Activated CD8-positive, alpha-beta memory T cell treated with anti-CD3 and anti-CD28 coated beads for 4 hours (primary cell): ENCODE measurements around the gene TAS1R2.
"Not testable (repeated sequence)": the region's sequence is repeated elsewhere in the genome, so short reads cannot be mapped to it uniquely, and the experiment has no call there.

Experiments
- DNase-seq, 2 donors: peaks; one replicate each; pipeline ENCODE4 v3.0.0-alpha.2; 2020; ENCODE audit warnings: low read depth in 2 of 2

Gene TAS1R2

DNA sequence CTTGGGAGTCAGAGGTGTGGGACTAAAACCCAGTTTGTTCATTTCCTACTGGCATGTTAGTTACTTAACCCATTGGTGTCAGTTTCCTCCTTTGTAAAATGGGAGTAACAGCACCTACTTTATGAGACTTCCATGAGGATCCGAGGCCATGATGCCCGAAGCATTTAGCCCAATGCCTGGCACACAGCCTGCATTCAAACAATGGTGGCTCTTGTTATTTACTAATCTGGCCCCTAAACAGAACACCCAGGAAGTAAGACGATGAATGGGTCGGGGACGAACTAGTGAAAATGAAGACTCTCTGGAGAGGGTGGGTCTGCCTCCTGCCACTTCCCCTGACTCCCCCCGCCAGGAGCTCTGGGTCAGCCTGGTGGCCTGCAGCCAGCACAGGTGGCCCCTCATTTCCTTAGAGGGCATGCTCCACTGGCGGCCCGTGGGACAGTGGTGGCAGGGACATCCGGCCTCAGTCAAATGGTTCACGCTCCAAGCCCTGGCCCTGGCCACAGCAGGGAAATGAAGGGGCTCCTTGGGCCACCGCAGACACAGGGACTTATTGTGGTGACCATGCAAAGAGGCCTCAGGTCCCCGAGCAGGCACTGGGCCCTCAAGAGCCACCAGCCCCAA lies 9.5 kb upstream of the TAS1R2 start:
- DNase-seq: no peak

DNA sequence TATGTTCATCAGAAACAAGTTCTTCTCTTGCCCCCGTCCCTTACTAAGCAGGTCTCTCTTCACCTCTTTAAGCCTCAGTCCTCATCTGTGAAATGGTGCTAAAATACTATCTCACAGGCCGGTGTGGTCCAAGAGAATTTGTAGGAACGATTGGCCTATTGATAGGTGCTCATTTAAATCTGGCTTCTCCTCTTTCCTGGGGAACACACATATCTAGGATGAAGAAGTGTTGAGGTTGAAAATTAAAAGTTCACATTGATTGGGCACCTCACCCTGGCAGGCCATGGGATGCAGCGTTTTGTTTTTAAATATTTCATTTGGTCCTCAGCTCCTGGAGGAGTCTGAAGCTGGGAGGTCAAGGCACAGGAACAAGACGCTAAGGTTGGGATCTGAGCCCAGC lies 8.9 kb upstream of the TAS1R2 start:
- no peak for DNase-seq

DNA sequence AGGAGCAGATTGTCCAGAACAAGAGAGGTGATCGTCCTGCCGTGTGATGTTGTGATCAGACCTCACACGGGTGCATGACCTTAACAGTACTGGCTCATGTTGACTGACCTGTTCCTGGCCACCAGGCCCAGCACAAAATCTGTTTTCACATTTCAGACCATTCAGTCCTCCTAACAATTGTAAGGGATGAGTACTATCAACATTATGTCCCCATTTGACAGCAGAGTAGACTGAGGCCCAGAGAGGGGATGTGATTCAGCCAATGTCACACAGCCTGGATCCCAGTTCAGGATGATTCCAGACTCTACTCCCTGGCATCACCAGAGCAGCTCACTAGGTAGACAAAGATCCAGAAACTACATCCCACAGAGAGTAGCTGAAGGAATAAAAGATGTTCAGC lies 7.4 kb upstream of the TAS1R2 start:
- no peak for DNase-seq

DNA sequence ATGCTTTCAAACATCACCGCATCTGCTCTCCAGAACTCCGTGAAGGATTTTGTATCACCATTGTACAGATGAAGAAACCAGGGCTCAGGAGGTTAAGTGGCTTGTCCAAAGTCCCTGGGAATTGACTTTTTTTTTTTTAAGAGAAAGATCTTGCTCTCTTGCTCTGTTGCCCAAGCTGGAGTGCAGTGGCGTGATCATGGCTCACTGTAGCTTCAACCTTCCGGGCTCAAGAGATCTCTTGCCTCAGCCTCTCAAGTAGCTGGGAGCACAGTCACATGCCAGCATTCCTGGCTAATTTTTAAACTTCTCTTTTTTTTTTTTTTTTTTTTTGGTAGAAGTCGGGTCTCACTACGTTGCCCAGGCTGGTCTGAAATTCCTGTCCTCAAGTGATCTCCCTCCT lies 6.9 kb upstream of the TAS1R2 start:
- no peak for DNase-seq

DNA sequence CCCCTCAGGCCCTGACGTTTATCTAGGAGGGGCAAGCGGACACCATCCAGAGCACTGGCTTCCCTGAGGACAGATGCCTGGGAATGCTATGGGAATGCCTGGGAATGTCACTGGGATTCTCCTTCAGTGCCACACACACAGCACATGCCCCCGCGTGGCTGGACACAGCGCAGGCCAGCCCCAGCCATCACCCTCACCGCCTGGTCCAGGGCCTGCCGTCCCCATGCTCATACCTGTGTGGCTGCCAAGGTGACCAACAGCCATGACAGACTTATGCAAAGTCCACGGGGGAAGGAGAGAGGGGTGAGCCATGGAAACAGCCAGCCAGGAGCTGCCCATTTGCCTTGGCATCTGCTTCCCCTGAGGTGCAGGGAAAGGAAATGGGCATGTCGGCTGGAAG lies 5.7 kb upstream of the TAS1R2 start:
- no peak for DNase-seq

- DNase-seq: no peak
These were observed 2.1 kb upstream of the TAS1R2 start for GRCh38 chr1:18861590-18861989.

DNA sequence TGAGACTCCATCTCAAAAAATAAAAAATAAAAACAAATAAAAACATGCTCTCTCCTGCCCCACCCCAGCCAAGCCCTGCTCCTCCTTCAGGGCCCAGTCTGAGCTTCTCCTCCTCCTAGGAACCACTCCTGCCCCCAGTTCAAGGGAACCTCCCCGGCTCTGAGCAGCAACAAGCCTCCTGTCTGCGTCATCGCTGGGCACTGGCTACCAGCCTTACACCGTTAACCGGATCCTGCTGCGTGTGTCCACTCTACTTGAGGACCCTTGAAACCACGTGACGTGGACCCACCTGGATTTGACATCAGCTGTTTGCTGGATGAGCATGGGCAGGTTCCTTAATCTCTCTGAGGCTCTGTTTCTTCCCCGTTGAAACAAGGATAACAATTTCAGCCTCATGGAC lies 1.6 kb upstream of the TAS1R2 start:
- DNase-seq: no peak

DNA sequence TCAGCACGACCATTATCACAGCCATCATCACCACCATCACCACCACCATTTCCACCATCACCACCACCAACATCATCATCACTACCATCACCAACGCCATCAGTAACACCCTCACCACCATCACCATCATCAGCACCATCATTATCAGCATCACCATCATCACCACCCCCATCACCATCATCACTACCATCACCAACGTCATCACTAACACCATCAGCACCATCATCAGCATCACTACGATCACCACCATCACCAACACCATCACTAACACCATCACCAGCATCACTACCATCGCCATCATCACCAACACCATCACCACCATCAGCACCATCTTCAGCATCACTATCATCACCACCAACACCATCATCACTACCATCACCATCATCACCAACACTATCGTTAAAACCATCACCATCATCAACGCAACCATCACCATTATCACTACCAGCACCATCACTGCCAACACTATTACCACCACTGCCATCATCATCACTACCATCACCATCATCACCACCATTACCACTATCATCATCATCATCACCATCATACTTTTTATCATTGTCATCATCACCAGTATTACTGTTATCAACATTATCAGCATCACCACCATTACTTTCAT lies 1.3 kb downstream of the TAS1R2 start:
- no peak for DNase-seq

- no peak for DNase-seq
These were observed 3.0 kb downstream of the TAS1R2 start for GRCh38 chr1:18856435-18856834.

DNA sequence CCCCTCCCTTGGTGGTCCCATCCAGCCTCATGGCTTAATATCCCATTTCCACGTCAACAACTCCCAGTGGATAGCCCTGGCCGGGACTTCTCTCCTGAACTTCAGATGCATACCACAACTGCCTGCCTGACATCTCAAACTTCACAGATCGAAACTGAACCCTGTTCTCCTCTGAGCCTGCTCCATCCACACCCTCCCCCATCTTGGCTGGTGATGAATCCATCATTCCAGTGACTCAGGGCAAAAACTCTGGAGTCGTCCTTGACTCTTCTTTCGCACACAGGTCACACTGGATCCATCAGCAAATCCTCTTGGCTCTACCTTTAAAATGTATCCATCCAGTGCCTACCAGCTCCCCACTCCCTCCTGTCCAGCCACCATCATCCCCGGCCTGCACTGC lies 3.9 kb downstream of the TAS1R2 start:
- no peak for DNase-seq

- DNase-seq: no peak
These were observed 5.0 kb downstream of the TAS1R2 start for GRCh38 chr1:18854331-18855025.

GRCh38 chr1:18852501-18852900 lies 7.0 kb downstream of the TAS1R2 start:
- DNase-seq: no peak

DNA sequence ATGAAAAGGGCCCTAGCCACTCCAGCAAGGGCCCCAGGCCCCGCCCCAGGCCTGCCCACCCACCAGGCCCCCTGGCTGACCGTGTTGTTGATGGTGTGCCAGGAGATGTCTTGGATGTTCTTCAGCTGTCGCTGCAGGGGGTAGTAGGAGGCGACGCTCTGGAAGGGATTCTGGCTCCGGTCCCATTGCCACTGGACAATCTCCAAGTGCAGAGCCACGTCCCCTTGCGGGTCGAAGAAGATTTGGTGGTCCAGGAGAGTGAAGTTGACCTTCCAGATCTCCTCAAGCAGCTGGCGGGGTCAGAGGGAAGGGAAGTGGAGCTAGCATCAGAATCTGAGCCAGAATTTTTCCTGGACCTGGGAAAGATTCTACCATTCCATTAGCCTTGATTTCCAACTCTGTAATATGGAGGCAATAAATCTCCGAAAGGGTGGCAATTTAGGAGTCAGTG lies 10.2 kb downstream of the TAS1R2 start:
- DNase-seq: no peak

DNA sequence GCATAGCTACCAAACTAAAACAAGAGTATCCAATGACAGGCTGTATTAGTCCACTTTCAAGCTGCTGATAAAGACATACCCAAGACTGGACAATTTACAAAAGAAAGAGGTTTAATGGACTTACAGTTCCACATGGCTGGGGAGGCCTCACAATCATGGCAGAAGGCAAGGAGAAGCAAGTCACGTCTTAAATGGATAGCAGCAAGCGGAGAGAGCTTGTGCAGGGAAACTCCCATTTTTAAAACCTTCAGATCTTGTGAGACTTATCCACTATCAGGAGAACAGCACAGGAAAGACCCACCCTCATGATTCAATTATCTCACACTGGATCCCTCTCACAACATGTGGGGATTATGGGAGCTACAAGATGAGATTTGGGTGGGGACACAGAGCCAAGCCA lies 11.7 kb downstream of the TAS1R2 start:
- not testable (repeated sequence) for DNase-seq

DNA sequence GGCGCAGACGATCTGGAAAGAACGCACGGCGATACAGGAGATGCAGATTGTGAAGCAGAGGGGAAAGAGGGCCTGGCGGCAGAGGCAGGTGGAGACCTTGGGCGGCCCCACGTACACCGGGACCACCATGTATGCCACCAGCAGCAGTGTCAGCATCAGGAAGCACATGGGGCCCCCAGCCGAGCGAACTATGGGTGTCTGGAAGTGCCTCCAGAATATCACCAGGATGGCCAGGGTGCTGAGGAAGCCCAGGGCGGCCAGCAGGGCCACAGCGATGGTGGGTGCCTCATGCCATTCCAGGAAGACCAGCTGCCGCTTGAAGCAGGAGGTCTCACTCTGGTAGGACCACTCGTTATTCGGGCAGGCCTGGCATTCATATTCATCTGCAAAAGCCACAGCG lies 19.3 kb downstream of the TAS1R2 start:
- no peak for DNase-seq

DNA sequence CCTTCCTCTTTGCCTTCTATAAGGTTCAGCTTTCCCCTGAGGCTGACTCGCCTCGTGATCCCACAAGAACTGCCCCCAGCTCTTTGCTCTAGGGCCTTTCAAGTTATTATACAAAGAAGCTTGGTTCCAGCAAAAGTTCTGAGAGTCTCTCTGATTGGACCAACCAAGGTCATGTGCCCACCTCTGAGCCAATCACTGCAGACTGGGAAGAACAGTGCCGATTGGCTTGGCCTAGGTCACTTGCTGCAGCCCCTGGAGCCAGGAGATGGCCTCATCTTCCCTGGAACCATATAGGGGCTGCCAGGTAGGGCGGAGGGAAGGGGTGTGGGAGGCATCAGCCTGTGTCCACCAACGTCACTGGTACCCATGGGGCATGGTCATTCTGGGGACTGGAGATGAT lies 22.8 kb downstream of the TAS1R2 start:
- no peak for DNase-seq

GRCh38 chr1:18832319-18832718 lies 27.1 kb downstream of the TAS1R2 start:
- not testable (repeated sequence) for DNase-seq

GRCh38 chr1:18831656-18832055 lies 27.8 kb downstream of the TAS1R2 start:
- no peak for DNase-seq

GRCh38 chr1:18830596-18830995 lies 28.9 kb downstream of the TAS1R2 start:
- DNase-seq: no peak

DNA sequence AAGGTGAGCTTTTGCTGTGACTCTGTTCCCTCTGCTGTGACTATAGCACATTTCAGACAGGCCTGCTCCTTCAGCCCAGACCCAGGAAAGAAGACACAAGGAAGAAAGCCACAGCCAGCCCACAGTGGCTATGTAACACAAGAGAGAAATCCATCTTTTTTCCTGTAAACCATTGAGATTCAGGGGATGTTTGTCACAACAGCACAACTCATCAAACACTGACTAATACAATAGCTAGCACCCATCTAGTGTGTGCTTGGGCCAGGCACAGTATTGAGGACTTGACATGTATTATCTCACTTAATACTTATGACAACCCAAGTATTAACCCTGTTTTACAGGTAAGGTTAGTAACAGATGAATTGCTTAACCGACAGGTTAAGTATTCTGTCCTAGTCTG lies 29.8 kb downstream of the TAS1R2 start:
- no peak for DNase-seq

DNA sequence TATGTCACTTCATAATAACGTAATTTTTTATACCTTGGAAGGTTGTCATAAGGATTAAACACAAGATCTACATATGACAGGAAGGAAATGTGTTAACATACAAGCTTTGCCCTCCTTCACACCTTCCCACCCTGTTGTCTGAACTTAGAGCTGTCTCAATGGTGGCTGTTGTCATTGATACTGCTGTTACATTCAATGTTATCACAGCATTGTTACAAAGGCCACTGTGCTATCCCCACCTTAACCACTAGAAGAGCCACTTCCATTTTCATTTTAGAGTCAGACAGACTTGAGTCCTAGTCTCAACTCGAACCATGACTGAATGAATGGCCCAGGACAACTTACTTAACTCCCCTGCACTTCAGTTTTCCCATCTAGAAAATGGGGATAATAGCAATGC lies 31.2 kb downstream of the TAS1R2 start:
- DNase-seq: no peak

DNA sequence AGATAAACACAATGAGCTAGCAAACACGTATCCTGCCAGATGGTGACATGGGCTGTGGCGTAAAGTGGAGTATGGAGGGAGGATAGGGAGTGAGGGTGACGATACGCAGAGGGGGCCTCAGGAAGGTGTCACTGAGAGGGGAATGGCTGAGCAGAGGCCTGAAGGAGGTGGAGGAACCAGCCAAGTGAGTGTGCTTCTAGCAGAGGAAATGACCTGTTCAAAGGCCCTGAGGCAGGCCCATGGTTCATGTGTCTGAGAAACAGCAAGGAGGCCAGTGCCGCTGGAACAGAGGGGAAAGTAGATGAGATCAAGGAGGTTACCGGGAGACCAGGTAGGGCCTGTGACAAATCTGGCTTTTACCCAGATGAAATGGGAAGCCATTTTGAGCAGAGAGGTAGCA lies 36.0 kb downstream of the TAS1R2 start:
- no peak for DNase-seq
